ENCODE results near the gene KLF5.

GRCh38 chr13:73103238-73103637, 44.4 kb downstream of the KLF5 start:
- TF ChIP-seq, protein P1, sequence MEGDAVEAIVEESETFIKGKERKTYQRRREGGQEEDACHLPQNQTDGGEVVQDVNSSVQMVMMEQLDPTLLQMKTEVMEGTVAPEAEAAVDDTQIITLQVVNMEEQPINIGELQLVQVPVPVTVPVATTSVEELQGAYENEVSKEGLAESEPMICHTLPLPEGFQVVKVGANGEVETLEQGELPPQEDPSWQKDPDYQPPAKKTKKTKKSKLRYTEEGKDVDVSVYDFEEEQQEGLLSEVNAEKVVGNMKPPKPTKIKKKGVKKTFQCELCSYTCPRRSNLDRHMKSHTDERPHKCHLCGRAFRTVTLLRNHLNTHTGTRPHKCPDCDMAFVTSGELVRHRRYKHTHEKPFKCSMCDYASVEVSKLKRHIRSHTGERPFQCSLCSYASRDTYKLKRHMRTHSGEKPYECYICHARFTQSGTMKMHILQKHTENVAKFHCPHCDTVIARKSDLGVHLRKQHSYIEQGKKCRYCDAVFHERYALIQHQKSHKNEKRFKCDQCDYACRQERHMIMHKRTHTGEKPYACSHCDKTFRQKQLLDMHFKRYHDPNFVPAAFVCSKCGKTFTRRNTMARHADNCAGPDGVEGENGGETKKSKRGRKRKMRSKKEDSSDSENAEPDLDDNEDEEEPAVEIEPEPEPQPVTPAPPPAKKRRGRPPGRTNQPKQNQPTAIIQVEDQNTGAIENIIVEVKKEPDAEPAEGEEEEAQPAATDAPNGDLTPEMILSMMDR (IDR thresholded peaks at IDR 0.05) = no peak
- no peak for TF ChIP-seq EZH2 (IDR thresholded peaks at IDR 0.05)
